HG03064 (cell line): ENCODE results near the gene HPCAL1.

ENCODE experiments used
- ATAC-seq: cut with Tn5 transposase; IDR thresholded peaks from one replicate; pipeline ENCODE4 v1.9.1; 2021; ENCODE audit warnings: low read depth; ENCODE audit not compliant: unreplicated experiment

Gene HPCAL1

DNA sequence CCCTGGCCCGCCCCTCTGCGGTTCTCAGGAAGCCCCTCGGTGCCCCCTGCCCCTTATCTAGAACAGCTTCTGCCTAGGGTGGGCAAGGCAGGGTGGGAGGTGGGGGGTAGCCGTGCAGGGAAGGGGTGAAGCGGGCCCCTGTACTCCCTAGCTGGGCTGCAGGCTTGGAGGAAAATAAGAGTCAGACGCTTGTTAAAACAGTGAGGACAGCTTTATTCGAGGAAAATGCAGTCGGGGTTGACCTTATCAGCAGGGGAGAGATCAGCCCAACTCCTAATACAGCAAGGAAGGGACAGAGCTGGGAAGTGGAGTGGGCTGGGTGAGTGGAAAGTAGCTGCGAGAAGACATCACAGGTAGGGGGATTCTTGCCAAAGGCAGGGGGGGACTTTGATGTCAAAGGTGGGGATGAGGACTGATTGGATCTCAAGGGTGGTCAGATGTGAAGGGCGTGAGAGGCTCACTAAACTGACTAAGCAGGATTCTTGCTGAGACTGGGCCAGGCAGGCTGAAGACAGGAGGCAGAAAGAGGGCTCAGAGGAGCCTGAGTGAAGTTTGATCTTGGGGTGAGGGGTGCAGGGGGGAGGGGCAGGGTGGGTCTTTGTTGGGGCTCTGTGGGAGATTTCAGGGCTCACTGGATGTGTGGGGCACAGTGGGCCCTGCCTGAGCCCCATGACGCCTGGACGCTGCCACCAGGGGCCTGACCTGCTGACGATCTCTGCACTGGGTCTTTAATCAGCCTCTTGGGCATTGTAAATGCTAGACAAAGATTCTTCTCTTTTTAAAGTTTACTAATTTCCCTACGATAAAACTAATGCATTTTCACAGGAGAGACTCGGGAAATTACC lies 29.9 kb downstream of the HPCAL1 start:
- no peak for ATAC-seq

- ATAC-seq, result no peak
Measured at GRCh38 chr2:10333247-10333613, 30.5 kb downstream of the HPCAL1 start.

- ATAC-seq, result no peak
Measured at GRCh38 chr2:10333966-10334365, 31.3 kb downstream of the HPCAL1 start.

- ATAC-seq, result no peak
Measured at GRCh38 chr2:10335046-10335840, 32.5 kb downstream of the HPCAL1 start.

GRCh38 chr2:10336283-10336682 lies 33.6 kb downstream of the HPCAL1 start:
- no peak for ATAC-seq

DNA sequence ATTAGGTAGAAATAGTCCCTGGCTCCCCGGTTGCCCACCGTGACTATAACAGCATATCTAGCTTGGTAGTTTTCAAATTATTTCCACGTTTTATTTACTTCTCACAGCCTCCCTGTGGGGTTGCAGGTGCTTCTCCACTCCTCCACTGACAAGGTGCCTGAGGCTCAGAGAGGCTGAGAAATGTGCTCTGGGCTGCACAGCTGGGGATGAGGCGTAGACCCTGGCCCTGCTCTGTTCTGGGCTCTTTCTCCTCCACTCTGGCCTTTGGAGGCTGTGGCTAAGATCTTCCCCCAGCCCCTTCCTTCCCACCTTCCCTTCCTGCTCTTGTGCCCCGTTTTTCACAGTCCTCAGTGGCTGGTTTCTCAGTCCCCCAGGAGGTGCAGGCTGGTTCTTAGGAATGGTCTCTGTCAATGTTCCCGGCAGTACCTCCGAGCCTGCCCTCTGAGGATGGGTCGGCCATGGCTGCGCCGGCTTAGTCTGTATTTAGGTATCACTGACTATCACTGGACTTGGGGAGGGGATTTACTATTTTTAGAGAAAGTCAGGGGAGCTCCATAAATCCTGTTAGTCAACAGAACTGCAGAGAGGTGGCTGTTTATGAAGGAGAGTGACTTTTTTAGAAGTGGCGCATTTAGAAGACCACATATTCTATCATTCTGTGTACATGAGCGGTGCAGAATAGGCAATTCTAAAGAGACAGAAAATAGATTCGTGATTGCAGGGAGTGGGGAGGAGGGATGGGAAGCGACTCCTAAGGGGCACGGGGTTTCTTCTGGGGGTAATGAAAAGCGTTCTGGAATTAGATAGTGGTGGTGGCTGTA lies 35.0 kb downstream of the HPCAL1 start:
- no peak for ATAC-seq

GRCh38 chr2:10338270-10339188 lies 35.8 kb downstream of the HPCAL1 start:
- ATAC-seq, result no peak

DNA sequence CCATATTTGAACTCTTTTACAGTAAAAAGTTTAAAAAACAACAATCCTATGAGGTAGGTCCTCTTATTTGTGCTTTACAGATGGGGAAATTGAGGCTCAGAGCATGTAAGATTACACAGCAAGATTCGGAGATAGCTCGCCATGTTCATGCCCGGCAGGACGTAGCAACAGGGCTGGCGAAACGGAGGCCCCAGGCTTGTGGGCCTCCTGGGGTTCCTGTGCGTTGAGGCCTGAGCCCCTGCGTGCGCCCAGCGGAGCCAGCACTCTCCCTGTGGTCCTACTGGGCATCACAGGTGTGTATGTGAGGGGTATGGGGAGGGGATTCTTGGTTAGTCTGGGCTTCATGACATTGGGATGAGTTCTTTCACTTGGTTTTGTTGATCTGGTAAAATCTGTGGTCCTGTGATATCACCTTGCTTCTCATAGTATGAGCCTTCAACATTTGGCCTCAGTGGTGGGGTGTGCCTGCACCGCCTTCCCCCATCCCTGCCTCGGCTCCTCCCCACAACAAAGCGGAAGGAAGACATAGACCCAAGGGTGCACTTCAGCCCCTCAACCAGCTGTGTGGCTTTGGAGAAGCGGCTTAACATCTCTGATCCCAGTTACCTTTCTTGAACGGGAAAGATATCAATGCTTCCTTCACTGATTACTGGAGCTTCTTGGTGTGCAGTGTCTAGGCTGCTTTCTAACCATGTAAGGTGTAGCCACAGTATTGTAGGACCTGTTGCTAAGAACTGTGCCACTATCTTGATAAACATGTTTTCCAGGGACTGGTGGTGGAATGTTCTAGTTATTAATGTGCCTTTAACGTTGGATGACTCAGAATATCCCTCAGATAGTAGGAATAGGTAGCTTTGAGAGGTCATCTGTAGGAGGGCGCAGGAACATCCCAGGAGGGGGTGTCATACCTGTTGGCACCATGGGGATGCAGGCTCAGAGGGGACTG lies 37.2 kb downstream of the HPCAL1 start:
- no peak for ATAC-seq

DNA sequence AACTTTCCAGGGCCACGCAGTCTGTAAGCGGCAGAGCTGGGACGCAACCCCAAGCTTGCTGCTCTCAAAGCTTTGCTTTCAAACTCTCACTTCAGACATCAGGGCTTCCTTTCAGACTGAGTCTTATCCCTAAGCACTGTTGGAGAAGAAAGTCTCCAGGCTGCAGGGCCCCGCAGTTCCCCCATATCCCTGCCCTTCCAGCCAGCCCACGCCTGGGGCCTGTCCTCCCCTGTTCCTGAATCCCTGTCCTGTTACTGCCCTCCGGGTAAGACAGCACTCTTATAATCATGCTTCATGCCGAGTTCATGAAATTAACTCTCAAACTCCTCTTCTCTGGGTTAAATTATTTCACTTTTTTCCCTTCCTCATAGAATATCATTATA lies 37.9 kb downstream of the HPCAL1 start:
- ATAC-seq, result no peak

- no peak for ATAC-seq
Measured at GRCh38 chr2:10341193-10341592, 38.5 kb downstream of the HPCAL1 start.

- no peak for ATAC-seq
Measured at GRCh38 chr2:10342245-10342951, 39.7 kb downstream of the HPCAL1 start.

- ATAC-seq, result no peak
Measured at GRCh38 chr2:10343191-10343590, 40.5 kb downstream of the HPCAL1 start.

- no peak for ATAC-seq
Measured at GRCh38 chr2:10343658-10344057, 41.0 kb downstream of the HPCAL1 start.

- no peak for ATAC-seq
Measured at GRCh38 chr2:10344105-10345066, 41.7 kb downstream of the HPCAL1 start.

DNA sequence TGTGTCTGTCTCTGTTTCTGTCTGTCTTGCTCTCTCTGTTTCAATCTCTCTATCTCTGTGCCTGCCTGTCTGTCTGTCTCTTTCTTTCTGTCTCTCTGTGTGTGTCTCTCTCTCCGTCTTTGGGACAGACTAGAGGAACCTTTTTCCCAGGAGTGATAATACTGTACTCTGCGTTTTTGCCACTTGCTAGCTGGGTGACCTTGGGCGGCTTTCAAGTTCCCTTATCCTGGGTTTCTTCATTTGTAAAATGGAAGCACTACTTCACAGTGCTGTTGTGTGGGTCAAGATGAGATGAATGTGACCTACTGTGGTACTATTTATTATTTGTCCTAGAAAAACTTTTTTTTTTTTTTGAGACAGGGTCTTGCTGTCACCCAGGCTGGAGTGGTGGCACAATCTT lies 42.4 kb downstream of the HPCAL1 start:
- no peak for ATAC-seq

DNA sequence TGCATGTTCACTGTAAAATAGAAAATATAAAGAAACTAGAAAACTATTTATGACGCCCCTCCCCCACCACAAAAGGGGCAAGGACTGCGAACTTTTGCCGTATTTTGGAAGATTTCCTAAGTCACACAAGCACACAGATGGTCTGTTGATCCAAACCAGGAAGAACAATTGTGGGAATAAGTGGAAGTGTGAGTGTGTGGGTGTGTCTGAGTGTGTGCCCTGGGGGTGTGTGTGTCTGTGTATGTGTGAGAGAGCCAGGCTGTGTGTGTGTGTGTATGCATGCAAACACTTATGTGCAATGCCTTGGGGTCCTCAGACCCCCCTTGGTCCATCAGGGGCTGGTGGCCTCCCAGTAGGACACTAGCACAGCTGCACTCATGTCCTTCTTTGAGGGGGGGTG lies 43.1 kb downstream of the HPCAL1 start:
- no peak for ATAC-seq

DNA sequence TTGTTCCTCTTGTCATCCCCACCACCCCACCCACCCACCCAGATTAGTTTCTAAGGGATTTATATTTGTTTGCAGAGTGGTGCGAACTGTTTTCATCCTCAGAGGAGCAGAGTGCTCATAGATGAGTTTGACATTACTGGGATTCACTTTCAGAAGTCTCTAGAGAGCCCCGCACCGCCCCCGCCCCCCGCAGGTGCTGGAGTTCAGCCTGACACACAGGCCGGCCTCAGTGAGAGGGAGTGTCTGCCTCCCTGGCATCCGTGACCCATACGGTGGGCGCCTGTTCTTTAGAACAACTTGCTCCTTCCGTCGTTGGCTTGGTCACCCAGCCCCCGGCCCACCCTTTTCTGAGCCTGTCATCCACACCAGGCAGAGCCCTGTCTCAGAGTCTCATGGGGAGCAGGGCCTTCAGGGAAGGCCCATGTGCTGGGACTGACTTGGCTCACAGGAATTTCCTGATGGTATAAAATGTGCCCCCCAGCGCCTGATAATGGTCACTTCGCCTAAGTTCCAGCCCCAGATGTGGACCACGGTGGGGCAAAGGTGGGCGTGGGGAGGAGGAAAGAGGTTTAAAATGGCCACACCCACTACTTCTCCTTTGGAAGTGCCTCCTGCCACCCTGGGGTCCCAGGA lies 44.3 kb downstream of the HPCAL1 start:
- ATAC-seq, result no peak
